ENCODE measurements around the gene SORCS2. TPM values are rescaled to one million over a fixed set of nuclear protein-coding genes. Genes with fewer than 3 reads are reported as not detected.
"Not testable (repeated sequence)": the region's sequence is repeated elsewhere in the genome, so short reads cannot be mapped to it uniquely, and the experiment has no call there.

The SORCS2 gene
- total and polyA plus RNA-seq, 2 experiments from 2014 or later, result 0.38 to 1.4 TPM

DNA sequence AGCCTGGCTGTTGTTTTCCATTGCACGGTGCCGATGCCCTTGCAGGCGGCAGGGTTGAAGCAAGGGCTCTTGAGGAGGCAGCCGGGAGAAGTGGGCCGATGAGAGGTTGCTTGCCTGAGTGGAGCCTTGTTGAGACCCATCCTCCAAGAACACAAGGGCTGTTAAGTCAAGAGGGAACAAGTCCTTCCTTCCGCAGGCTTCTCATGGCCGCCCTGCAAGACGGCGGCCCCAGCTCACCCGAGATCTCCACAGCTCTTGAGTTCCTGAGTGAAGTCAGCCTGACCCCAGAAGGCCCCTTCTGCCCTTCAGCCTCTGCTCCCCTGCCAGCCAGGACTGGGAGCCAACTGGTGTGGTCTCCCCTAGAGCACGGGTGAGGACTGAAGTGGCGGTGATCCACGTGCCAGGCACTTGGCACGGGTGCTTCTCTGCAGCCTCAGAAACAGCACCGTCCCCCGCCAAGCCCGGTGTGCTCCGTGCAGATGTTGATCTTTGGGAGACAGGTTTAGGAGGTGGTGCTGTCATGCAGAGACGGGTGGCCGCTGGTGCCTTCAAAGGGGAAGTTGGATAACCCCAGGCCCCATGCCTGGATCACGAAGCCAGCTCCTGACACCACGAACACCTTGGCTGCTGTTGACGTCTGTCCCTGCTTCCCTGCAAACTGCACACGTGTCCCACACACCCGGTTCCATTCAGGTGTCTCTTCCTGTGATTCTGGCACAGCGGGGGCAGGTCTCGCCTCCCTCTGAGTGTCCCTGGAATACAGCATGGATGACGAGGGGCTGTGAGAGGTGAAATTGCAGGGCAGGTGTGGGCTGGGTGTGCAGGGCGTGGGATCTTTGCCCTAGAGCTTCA lies 406.8 kb downstream of the SORCS2 start:
- in situ Hi-C loops (cut with MboI), result no loop called here
- TF ChIP-seq EZH2 (IDR thresholded peaks at IDR 0.05; ENCODE audit: insufficient read depth, poor library complexity, severe bottlenecking) (no peak), EZH2phosphoT487 (IDR thresholded peaks at IDR 0.05; ENCODE audit: insufficient read depth, low read depth) (no peak)
- WGBS, 2 experiments (ENCODE audit: low coverage in 1 of 2, low lambda C conversion rate in 2 of 2, missing lambda C conversion rate in 2 of 2), result 62 to 66% methylated on average over 29 of the region's 29 CpGs
- H3K36me3 ChIP-seq (ENCODE audit: low read depth), result no peaks in the 10 kb centered on the region
- no peak for DNase-seq
- H3K4me3 ChIP-seq, result no peak overlapping the region
- no peak overlapping the region for H3K4me2 ChIP-seq (ENCODE audit: unreplicated experiment)
- H3K79me2 ChIP-seq (ENCODE audit: insufficient read depth), result no peaks in the 10 kb centered on the region
- H4K20me1 ChIP-seq (ENCODE audit: insufficient read depth), result no peaks in the 10 kb centered on the region
- H3K9me2 ChIP-seq (ENCODE audit: insufficient read depth), result no peaks in the 10 kb centered on the region
- no peaks in the 10 kb centered on the region for H3F3A ChIP-seq (ENCODE audit: insufficient read depth)
- no peaks in the 10 kb centered on the region for H3K9me3 ChIP-seq (ENCODE audit: low read depth)
- peaks cover 13% of the 10 kb centered on the region; the same call in 1 of the 2 replicates for H3K27me3 ChIP-seq (replicated peaks; ENCODE audit: insufficient read depth)
- no peaks in the 10 kb centered on the region for H3K4me1 ChIP-seq (ENCODE audit: insufficient read depth)
- H3K27ac ChIP-seq, result no peak overlapping the region
- no peak overlapping the region for H3K9ac ChIP-seq
- no peak overlapping the region for H2AFZ ChIP-seq

DNA sequence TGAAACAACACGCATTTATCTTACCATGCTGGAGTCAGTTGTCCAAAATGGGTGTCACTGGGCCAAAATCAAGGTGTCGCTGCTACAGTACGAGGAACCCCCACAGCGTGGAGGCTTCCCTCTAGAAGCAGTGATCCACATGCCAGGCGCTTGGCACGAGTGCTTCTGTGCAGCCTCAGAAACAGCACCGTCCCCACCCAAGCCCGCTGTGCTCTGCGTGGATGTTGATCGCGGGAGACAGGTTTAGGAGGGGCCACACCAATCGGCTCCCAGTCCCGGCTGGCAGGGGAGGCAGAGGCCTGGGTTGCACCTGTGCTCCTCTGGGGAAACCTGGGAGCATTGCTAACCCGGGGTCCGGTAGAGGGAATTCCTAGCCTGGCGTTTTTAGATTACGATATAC lies 407.9 kb downstream of the SORCS2 start:
- Histone ChIP-seq H3K9ac (no peak overlapping the region), H2AFZ (no peak overlapping the region), H3K9me2 (ENCODE audit: insufficient read depth) (no peaks in the 10 kb centered on the region), H3K4me1 (ENCODE audit: insufficient read depth) (no peaks in the 10 kb centered on the region), H3K36me3 (ENCODE audit: low read depth) (no peaks in the 10 kb centered on the region), H3F3A (ENCODE audit: insufficient read depth) (no peaks in the 10 kb centered on the region), H3K27me3 (replicated peaks; ENCODE audit: insufficient read depth) (peaks cover 19% of the 10 kb centered on the region), H3K4me3 (no peak overlapping the region), H3K79me2 (ENCODE audit: insufficient read depth) (no peaks in the 10 kb centered on the region), H3K27ac (no peak overlapping the region), H4K20me1 (ENCODE audit: insufficient read depth) (no peaks in the 10 kb centered on the region), H3K9me3 (ENCODE audit: low read depth) (no peaks in the 10 kb centered on the region), H3K4me2 (ENCODE audit: unreplicated experiment) (no peak overlapping the region)
- 68 to 74% methylated on average over 17 of the region's 17 CpGs for WGBS, 2 experiments (ENCODE audit: low coverage in 1 of 2, low lambda C conversion rate in 2 of 2, missing lambda C conversion rate in 2 of 2)
- no peak for DNase-seq
- in situ Hi-C loops (cut with MboI), result no loop called here
- TF ChIP-seq EZH2 (IDR thresholded peaks at IDR 0.05; ENCODE audit: insufficient read depth, poor library complexity, severe bottlenecking) (no peak), EZH2phosphoT487 (IDR thresholded peaks at IDR 0.05; ENCODE audit: insufficient read depth, low read depth) (no peak)

DNA sequence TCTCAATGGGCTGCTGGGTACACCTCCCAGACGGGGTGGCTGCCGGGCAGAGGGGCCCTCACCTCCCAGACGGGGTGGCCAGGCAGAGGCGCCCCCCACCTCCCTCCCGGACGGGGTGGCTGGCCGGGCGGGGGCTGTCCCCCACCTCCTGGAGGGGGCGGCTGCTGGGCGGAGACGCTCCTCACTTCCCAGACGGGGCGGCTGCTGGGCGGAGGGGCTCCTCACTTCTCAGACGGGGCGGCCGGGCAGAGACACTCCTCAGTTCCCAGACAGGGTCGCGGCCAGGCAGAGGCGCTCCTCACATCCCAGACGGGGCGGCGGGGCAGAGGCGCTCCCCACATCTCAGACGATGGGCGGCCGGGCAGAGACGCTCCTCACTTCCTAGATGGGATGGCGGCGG lies 409.8 kb downstream of the SORCS2 start:
- H3K79me2 ChIP-seq (ENCODE audit: insufficient read depth); in situ Hi-C loops (cut with MboI): not testable (repeated sequence)
- 63 to 82% methylated on average over 13 to 30 of the region's 30 CpGs for WGBS, 2 experiments (ENCODE audit: low coverage in 1 of 2, low lambda C conversion rate in 2 of 2, missing lambda C conversion rate in 2 of 2)

DNA sequence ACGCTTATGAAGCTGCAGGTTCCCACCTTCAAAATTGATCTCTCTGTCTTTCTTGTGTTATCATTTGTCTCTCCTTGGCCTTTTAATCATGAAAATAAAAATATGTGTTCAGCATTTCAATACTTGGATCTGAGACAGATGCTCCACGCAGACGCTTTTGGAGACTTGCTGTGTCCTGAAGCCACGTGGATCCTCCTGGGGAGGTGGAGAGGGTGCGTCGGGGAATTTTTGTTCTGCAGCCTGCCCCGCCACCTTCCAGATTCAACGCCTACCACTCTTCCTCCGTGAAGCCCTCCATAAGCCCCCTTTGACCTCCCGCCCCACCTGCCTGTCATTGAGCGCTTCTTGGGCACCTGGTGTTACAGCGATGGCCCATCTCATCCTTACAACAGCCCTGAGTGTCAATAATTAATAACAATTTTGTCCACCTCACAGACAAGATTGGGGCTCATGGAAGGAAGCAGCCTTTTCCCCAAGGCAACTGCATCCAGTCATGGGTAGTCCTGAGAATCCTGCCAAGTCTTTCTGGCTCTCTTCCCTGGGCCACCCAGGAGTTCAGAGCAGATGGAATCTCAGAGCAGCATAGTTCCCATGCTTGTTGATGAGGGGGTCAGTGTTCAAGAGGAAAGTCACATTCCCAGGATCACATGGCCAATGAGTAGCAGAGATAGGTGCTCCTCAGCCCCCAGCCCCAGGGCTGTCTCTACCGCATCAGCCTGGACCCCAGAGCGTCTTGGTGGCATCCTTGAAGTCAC lies 415.0 kb downstream of the SORCS2 start:
- H3K4me1 ChIP-seq (ENCODE audit: insufficient read depth), result no peaks in the 10 kb centered on the region
- no peak overlapping the region for H3K4me2 ChIP-seq (ENCODE audit: unreplicated experiment)
- no peak overlapping the region for H2AFZ ChIP-seq
- H3K79me2 ChIP-seq (ENCODE audit: insufficient read depth), result no peaks in the 10 kb centered on the region
- no peaks in the 10 kb centered on the region for H3K9me3 ChIP-seq (ENCODE audit: low read depth)
- peaks cover 14% of the 10 kb centered on the region for H3K27me3 ChIP-seq (replicated peaks; ENCODE audit: insufficient read depth)
- no peaks in the 10 kb centered on the region for H4K20me1 ChIP-seq (ENCODE audit: insufficient read depth)
- H3K27ac ChIP-seq, result no peak overlapping the region
- DNase-seq, result no peak
- H3F3A ChIP-seq (ENCODE audit: insufficient read depth), result no peaks in the 10 kb centered on the region
- in situ Hi-C loops (cut with MboI), result no loop called here
- H3K9ac ChIP-seq, result no peak overlapping the region
- no peaks in the 10 kb centered on the region for H3K36me3 ChIP-seq (ENCODE audit: low read depth)
- TF ChIP-seq EZH2 (IDR thresholded peaks at IDR 0.05; ENCODE audit: insufficient read depth, poor library complexity, severe bottlenecking) (no peak), EZH2phosphoT487 (IDR thresholded peaks at IDR 0.05; ENCODE audit: insufficient read depth, low read depth) (no peak)
- 64 to 68% methylated on average over 14 of the region's 14 CpGs for WGBS, 2 experiments (ENCODE audit: low coverage in 1 of 2, low lambda C conversion rate in 2 of 2, missing lambda C conversion rate in 2 of 2)
- H3K9me2 ChIP-seq (ENCODE audit: insufficient read depth), result no peaks in the 10 kb centered on the region
- H3K4me3 ChIP-seq, result no peak overlapping the region

More for the DNA sequence above, 409.8 kb downstream of the SORCS2 start:
- not testable (repeated sequence) for H2AFZ ChIP-seq; H3K4me2 ChIP-seq (ENCODE audit: unreplicated experiment); H3K36me3 ChIP-seq (ENCODE audit: low read depth); H3F3A ChIP-seq (ENCODE audit: insufficient read depth); H3K9ac ChIP-seq; H3K9me2 ChIP-seq (ENCODE audit: insufficient read depth); H3K4me3 ChIP-seq; DNase-seq; H3K4me1 ChIP-seq (ENCODE audit: insufficient read depth); H4K20me1 ChIP-seq (ENCODE audit: insufficient read depth); H3K9me3 ChIP-seq (ENCODE audit: low read depth); H3K27ac ChIP-seq
- peaks cover 19% of the 10 kb centered on the region for H3K27me3 ChIP-seq (replicated peaks; ENCODE audit: insufficient read depth)

All from GM23248 (cell line).